Stimulated activated effector memory CD8-positive, alpha-beta T cell treated with anti-CD3 and anti-CD28 coated beads, Interleukin-12 subunit alpha, Interleukin-12 subunit beta, amount 100 ng/mL, for 72 hours (primary cell): ENCODE measurements around the gene SIRPA.

Experiments
- ATAC-seq: fragments of 150-1000 bp; cut with Tn5 transposase; 2 replicates; pipeline ENCODE4 v1.10.0; 2021
- DNase-seq, 2 donors: peaks; one replicate each; pipeline ENCODE4 v3.0.0; 2021 to 2022; ENCODE audit warnings: low spot score in 2 of 2
- H3K27ac Mint-ChIP-seq: one replicate; pipeline ENCODE4 v1.8.0; 2022; ENCODE audit warnings: mild to moderate bottlenecking, mixed read lengths
- H3K36me3 Mint-ChIP-seq: one replicate; pipeline ENCODE4 v1.8.0; 2022; ENCODE audit warnings: mild to moderate bottlenecking, mixed read lengths
- H3K4me1 Mint-ChIP-seq: one replicate; pipeline ENCODE4 v1.8.0; 2022; ENCODE audit warnings: mixed read lengths
- H3K4me3 Mint-ChIP-seq: one replicate; pipeline ENCODE4 v1.8.0; 2022; ENCODE audit warnings: mild to moderate bottlenecking, mixed read lengths
- H3K9me3 Mint-ChIP-seq: one replicate; pipeline ENCODE4 v1.8.0; 2022; ENCODE audit warnings: mixed read lengths

Gene SIRPA

GRCh38 chr20:1876975-1877608 lies 18.1 kb upstream of the SIRPA start:
- H3K4me1 Mint-ChIP-seq = no peaks in the 10 kb centered on the region
- no peaks in the 10 kb centered on the region for H3K9me3 Mint-ChIP-seq
- H3K4me3 Mint-ChIP-seq = no peak overlapping the region
- DNase-seq = no peak
- ATAC-seq = peak; percentile 52
- no peaks in the 10 kb centered on the region for H3K36me3 Mint-ChIP-seq
- H3K27ac Mint-ChIP-seq = no peak overlapping the region

DNA sequence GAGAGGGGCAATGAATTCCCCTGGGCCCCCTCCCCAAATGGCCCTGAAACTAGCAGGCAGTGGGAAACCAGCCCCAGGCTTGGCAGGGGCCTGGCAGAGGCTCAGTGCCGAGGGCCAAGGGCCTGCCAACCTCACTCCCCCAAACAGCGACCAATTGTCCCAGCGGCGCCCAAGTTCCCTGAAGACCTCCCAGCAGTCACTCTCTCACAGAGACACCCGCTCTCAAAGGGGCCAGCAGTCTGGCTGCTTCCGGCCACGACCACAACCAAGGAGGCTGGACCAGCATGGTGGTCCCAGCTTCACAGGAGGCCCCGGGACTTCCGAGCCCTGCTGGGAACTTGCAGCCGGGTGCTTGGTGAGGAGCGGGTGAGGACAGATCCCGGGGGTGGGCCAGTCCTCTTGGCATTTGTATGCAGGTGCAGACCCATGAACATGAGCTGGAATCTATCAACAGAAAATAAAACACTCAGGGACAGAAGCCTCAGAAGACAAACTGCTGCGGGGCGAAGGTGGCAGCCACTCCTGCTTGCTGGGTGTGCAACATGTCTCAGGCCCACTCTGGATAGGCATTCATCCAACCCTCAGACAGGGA lies 17.5 kb upstream of the SIRPA start:
- DNase-seq (no peak), ATAC-seq (no peak)
- H3K4me3 Mint-ChIP-seq = no peak overlapping the region
- no peaks in the 10 kb centered on the region for H3K9me3 Mint-ChIP-seq
- no peaks in the 10 kb centered on the region for H3K36me3 Mint-ChIP-seq
- no peaks in the 10 kb centered on the region for H3K4me1 Mint-ChIP-seq
- H3K27ac Mint-ChIP-seq = no peak overlapping the region

DNA sequence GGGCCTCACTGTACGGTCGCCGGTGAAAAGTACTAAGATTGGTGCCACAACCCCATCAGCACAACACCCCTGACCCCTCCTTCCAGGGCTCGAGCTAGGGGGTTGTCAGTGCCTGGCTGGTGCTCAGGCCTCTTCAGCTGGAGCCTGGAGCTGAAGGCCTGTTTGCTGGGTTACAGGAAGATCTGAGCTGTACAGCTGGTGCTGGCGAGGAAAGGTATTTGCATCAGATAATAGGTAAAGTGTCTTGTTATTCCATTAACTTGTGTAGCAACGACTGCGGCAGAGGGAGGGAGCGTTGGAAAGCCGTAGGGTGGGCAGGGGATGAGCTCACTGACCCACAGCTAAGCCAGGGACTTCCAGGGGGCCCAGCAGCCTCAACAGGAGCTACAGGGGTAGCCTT lies 15.8 kb upstream of the SIRPA start:
- Mint-ChIP-seq H3K36me3 (no peaks in the 10 kb centered on the region), H3K4me3 (no peak overlapping the region), H3K27ac (no peak overlapping the region), H3K4me1 (peaks cover 6% of the 10 kb centered on the region), H3K9me3 (no peaks in the 10 kb centered on the region)
- ATAC-seq = no peak
- DNase-seq = no peak

GRCh38 chr20:1879934-1880333 lies 15.3 kb upstream of the SIRPA start:
- Mint-ChIP-seq H3K4me3 (no peak overlapping the region), H3K9me3 (no peaks in the 10 kb centered on the region), H3K27ac (no peak overlapping the region), H3K4me1 (peaks cover 6% of the 10 kb centered on the region), H3K36me3 (no peaks in the 10 kb centered on the region)
- ATAC-seq (no peak), DNase-seq (no peak)

- H3K36me3 Mint-ChIP-seq = no peaks in the 10 kb centered on the region
- DNase-seq (no peak), ATAC-seq (no peak)
- no peak overlapping the region for H3K27ac Mint-ChIP-seq
- no peak overlapping the region for H3K4me3 Mint-ChIP-seq
- peaks cover 6% of the 10 kb centered on the region for H3K4me1 Mint-ChIP-seq
- no peaks in the 10 kb centered on the region for H3K9me3 Mint-ChIP-seq
Observed at GRCh38 chr20:1880529-1881239, 14.5 kb upstream of the SIRPA start.

- H3K4me1 Mint-ChIP-seq = peaks cover 6% of the 10 kb centered on the region
- no peaks in the 10 kb centered on the region for H3K9me3 Mint-ChIP-seq
- no peak for ATAC-seq
Observed at GRCh38 chr20:1881240-1881835, 13.9 kb upstream of the SIRPA start.

DNA sequence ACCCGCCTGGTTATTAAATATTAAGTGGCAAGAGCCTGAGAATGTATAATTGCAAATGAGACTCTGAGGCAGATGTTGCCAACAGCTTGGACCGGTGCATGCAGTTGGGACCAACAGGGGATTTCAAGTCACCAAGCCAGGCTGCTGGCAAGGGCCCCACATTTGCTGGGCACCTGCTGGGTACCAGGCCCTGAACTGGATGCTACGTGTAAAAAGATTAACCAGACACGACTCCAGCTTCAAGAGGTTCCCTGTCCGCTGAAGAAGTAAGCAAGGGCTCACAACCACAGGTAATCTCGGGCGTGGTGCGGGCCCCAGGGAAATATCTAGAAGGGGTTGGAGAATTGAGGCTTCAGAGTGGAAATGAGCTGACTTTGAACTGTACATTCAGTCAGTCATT lies 13.2 kb upstream of the SIRPA start:
- peaks cover 6% of the 10 kb centered on the region for H3K4me1 Mint-ChIP-seq
- H3K9me3 Mint-ChIP-seq = no peaks in the 10 kb centered on the region
- H3K36me3 Mint-ChIP-seq = no peaks in the 10 kb centered on the region
- H3K27ac Mint-ChIP-seq = no peak overlapping the region
- H3K4me3 Mint-ChIP-seq = no peak overlapping the region
- no peak for DNase-seq
- ATAC-seq = no peak

More at GRCh38 chr20:1881240-1881835, 13.9 kb upstream of the SIRPA start:
- DNase-seq = no peak
- no peak overlapping the region for H3K4me3 Mint-ChIP-seq
- no peaks in the 10 kb centered on the region for H3K36me3 Mint-ChIP-seq
- no peak overlapping the region for H3K27ac Mint-ChIP-seq

GRCh38 chr20:1883986-1884385 lies 11.2 kb upstream of the SIRPA start:
- no peak overlapping the region for H3K4me3 Mint-ChIP-seq
- ATAC-seq = no peak
- H3K36me3 Mint-ChIP-seq = no peaks in the 10 kb centered on the region
- H3K4me1 Mint-ChIP-seq = peaks cover 6% of the 10 kb centered on the region
- no peak overlapping the region for H3K27ac Mint-ChIP-seq
- no peak for DNase-seq
- no peaks in the 10 kb centered on the region for H3K9me3 Mint-ChIP-seq

DNA sequence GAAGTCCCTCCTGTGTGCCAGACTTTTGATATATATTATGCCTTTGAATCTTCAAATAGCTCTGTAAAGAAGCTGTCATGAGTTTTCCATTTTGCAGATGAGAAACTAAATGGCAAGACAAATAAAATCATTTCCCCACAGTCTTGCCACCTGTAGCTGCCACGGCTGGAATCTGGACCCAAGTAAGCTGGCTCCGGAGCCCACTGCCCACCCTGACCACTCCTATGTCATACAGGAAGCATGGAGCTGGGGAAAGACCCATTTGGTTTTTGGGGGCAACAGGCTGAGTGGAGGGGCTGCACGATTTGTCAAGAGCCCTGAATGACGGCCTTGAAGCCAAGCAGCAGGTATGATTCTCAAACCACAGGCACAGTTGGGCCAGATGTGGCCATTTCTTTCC lies 10.0 kb upstream of the SIRPA start:
- H3K9me3 Mint-ChIP-seq = no peaks in the 10 kb centered on the region
- no peak overlapping the region for H3K27ac Mint-ChIP-seq
- DNase-seq (no peak), ATAC-seq (no peak)
- peaks cover 6% of the 10 kb centered on the region for H3K4me1 Mint-ChIP-seq
- no peaks in the 10 kb centered on the region for H3K36me3 Mint-ChIP-seq
- H3K4me3 Mint-ChIP-seq = no peak overlapping the region

- no peaks in the 10 kb centered on the region for H3K36me3 Mint-ChIP-seq
Observed at GRCh38 chr20:1885940-1886693, 9.1 kb upstream of the SIRPA start.

GRCh38 chr20:1887321-1887720 lies 7.9 kb upstream of the SIRPA start:
- Mint-ChIP-seq H3K27ac (no peak overlapping the region), H3K9me3 (no peaks in the 10 kb centered on the region), H3K4me3 (no peak overlapping the region), H3K36me3 (no peaks in the 10 kb centered on the region), H3K4me1 (peaks cover 6% of the 10 kb centered on the region)
- DNase-seq = no peak
- ATAC-seq = no peak

More at GRCh38 chr20:1885940-1886693, 9.1 kb upstream of the SIRPA start:
- Mint-ChIP-seq H3K9me3 (no peaks in the 10 kb centered on the region), H3K4me1 (peaks cover 6% of the 10 kb centered on the region), H3K4me3 (no peak overlapping the region), H3K27ac (no peak overlapping the region)
- DNase-seq (no peak), ATAC-seq (no peak)

DNA sequence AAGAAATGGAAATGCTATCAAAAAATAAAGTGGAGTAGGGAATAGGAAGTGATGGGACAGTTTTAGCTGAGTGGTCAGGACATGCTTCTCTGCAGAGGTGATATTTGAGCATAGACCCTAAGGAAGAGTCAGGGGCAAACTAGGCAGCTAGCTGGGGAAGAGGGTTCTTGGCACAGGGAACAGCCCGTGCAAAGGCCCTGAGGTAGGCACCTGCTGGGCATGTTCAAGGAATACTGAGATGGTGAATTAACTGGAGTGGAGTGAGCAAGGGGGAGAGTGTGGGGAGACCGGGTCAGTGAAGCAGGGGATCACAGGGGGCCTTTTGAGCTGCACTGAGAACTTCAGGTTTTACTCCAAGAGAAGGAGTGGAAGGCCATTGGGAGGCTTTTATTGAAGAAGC lies 7.5 kb upstream of the SIRPA start:
- H3K4me3 Mint-ChIP-seq = no peak overlapping the region
- H3K36me3 Mint-ChIP-seq = no peaks in the 10 kb centered on the region
- no peak for DNase-seq
- H3K4me1 Mint-ChIP-seq = peaks cover 6% of the 10 kb centered on the region
- H3K27ac Mint-ChIP-seq = no peak overlapping the region
- H3K9me3 Mint-ChIP-seq = no peaks in the 10 kb centered on the region
- ATAC-seq = no peak

- Mint-ChIP-seq H3K27ac (no peak overlapping the region), H3K9me3 (no peaks in the 10 kb centered on the region), H3K36me3 (no peaks in the 10 kb centered on the region), H3K4me1 (peaks cover 5% of the 10 kb centered on the region), H3K4me3 (no peak overlapping the region)
- DNase-seq (no peak), ATAC-seq (no peak)
Observed at GRCh38 chr20:1888796-1889463, 6.3 kb upstream of the SIRPA start.

DNA sequence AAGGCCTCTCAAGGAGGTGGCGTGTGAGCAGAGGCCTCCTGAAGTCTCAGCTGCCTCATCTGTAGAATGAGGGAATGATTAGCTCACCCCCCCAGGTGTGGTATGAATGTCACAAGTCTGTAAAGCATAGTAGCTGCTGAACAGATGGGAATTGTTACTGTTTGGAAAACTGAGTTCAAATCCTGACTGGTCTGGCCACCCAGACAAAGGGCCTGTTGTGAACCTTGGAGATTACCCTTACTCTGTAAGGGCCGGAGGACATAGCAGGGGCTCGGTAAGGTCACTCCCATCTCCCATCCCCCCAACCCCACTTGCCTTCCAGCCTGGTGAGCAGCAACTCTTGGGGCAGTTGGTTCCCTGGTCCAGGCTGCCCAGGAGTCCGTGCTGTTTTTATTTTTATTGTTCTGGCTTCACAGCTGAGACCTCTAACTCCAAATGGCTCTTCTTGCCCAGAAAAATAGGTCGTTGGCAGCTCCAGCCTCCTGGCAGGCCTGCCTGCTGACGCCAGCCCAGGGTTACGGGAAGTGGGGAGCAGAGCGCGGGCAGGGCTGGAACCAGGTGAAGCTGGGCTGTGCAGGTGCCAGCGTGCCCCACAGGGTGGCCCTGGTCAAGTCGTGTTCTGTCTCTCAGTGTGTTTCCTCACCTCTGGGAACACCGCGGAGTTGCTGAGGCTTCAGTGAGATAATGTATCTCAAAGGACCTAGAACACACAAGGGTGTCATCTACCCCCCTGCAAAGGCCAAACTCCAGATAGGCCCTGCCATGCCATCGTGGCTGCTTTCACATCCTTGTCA lies 4.5 kb upstream of the SIRPA start:
- Mint-ChIP-seq H3K36me3 (no peaks in the 10 kb centered on the region), H3K9me3 (no peaks in the 10 kb centered on the region), H3K4me1 (peaks cover 2% of the 10 kb centered on the region), H3K27ac (no peak overlapping the region), H3K4me3 (no peak overlapping the region)
- ATAC-seq (no peak), DNase-seq (no peak)
